K562 (cell line): ENCODE data around the gene ARHGAP31. TPM values are rescaled to one million over a fixed set of nuclear protein-coding genes. Genes with fewer than 3 reads are reported as not detected.
"Not testable (repeated sequence)": the region's sequence is repeated elsewhere in the genome, so short reads cannot be mapped to it uniquely, and the experiment has no call there.

ENCODE experiments used
- ATAC-seq: fragments of 200-7000 bp; cut with Tn5 transposase; 3 replicates; pipeline ENCODE4 v1.9.1; 2020; ENCODE audit warnings: moderate library complexity
- BruUV-seq: library from RNA; stranded (reverse); fragments of 400-500 nt; replicated peaks from 2 replicates; lab custom pipeline; 2021; lab: Mats Ljungman, UMichigan
- CTCF ChIA-PET: fragments of 300-600 bp; formaldehyde crosslinking; extraction: SDS; loops from one replicate; lab custom pipeline; 2021; ENCODE audit warnings: low intra/inter-chr PET ratio; lab: Yijun Ruan, JAX
- POLR2A ChIA-PET: fragments of 300-600, 350-650 bp; sonication (Branson Sonifier 250); formaldehyde crosslinking; extraction: SDS; loops from one replicate; lab custom pipeline; 2021; ENCODE audit warnings: antibody characterized with exemption, inconsistent platforms; lab: Yijun Ruan, JAX
- DNase-seq, 4 experiments: peaks; one replicate each; pipeline versions ENCODE4 v3.0.0 to v3.0.0-alpha.2; 2011 to 2018; ENCODE audit warnings: low spot score in 3 of 4, mixed read lengths in 3 of 4; ENCODE audit errors: extremely low read depth in 1 of 4
- FAIRE-seq: peaks from 2 replicates; lab custom pipeline; 2011; peaks lifted over from hg19 to GRCh38; lab: Jason Lieb, UNC
- H2AFZ ChIP-seq: 2 replicates; pipeline ENCODE4 v1.6.0; 2011; ENCODE audit warnings: low read depth, low read length, control low read depth, inconsistent platforms
- H3K27ac ChIP-seq: fragments of 200-600 bp; 3 replicates; pipeline ENCODE4 v1.8.0; 2011; ENCODE audit warnings: low read depth, mild to moderate bottlenecking, control low read depth, inconsistent platforms, low read length, moderate library complexity, mixed read lengths; ENCODE audit errors: extremely low read depth
- H3K27me3 ChIP-seq, 2 experiments: fragments of 300-600 bp in 1 of 2; 2 replicates in 1 of 2; 3 replicates in 1 of 2; pipeline versions ENCODE4 v1.6.0 to v1.8.0; 2011; ENCODE audit warnings: inconsistent platforms in 2 of 2, low read length in 2 of 2, mild to moderate bottlenecking in 1 of 2, mixed read lengths in 1 of 2, moderate library complexity in 1 of 2; ENCODE audit not compliant: control insufficient read depth in 2 of 2, insufficient read depth in 2 of 2
- H3K36me3 ChIP-seq: fragments of 300-600 bp; 3 replicates; pipeline ENCODE4 v1.8.0; 2011; ENCODE audit warnings: mild to moderate bottlenecking, low read length, inconsistent platforms; ENCODE audit not compliant: control insufficient read depth, insufficient read depth
- H3K4me1 ChIP-seq, 2 experiments: fragments of 200-600 bp in 1 of 2; replicated peaks in 1 of 2; 2 replicates in 1 of 2; 3 replicates in 1 of 2; pipeline versions ENCODE4 v1.5.1 to v1.8.0; 2011; ENCODE audit warnings: inconsistent platforms in 2 of 2, low read length in 2 of 2, mild to moderate bottlenecking in 1 of 2, mixed read lengths in 1 of 2, moderate library complexity in 1 of 2; ENCODE audit not compliant: control insufficient read depth in 2 of 2, insufficient read depth in 2 of 2
- H3K4me2 ChIP-seq: 2 replicates; pipeline ENCODE4 v1.6.1; 2011; ENCODE audit warnings: low read length, control low read depth, inconsistent platforms, mixed read lengths; ENCODE audit not compliant: insufficient read depth
- H3K4me3 ChIP-seq: fragments of 200-600 bp; sonication (generic), shearing (Covaris generic); 2 replicates; pipeline ENCODE4 v1.5.1; 2016; ENCODE audit warnings: control low read depth, inconsistent platforms
- H3K79me2 ChIP-seq: fragments of 200-600 bp; 3 replicates; pipeline ENCODE4 v1.8.0; 2011; ENCODE audit warnings: low read length, inconsistent platforms; ENCODE audit not compliant: control insufficient read depth, insufficient read depth
- H3K9ac ChIP-seq, 2 experiments: 2 replicates each; pipeline versions ENCODE4 v1.6.0 to v1.6.1; 2011; ENCODE audit warnings: low read depth in 2 of 2, low read length in 2 of 2, control low read depth in 1 of 2, inconsistent platforms in 1 of 2, mild to moderate bottlenecking in 1 of 2, mixed read lengths in 1 of 2; ENCODE audit not compliant: insufficient read depth in 1 of 2
- H3K9me1 ChIP-seq: one replicate; pipeline ENCODE4 v1.6.0; 2011; ENCODE audit warnings: inconsistent platforms, mild to moderate bottlenecking, low read length, moderate library complexity; ENCODE audit not compliant: control insufficient read depth, insufficient read depth
- H3K9me3 ChIP-seq: replicated peaks from 2 replicates; pipeline ENCODE4 v1.5.1; 2011; ENCODE audit warnings: low read depth, low read length, inconsistent platforms; ENCODE audit not compliant: control insufficient read depth, insufficient read depth
- H4K20me1 ChIP-seq: replicated peaks from 2 replicates; pipeline ENCODE4 v1.6.1; 2011; ENCODE audit warnings: low read length, inconsistent platforms, mixed read lengths; ENCODE audit not compliant: control insufficient read depth, insufficient read depth
- CAMTA2 ChIP-seq: fragments of 250-450 bp; sonication (Bioruptor Pico); conservative IDR thresholded peaks from 2 replicates; pipeline ENCODE4 v1.5.1; 2022
- ELF2 ChIP-seq: fragments of 250-450 bp; sonication (Bioruptor Pico); IDR thresholded peaks from 2 replicates; pipeline ENCODE4 v1.5.0; 2021; ENCODE audit warnings: mild to moderate bottlenecking
- HOXB6 ChIP-seq: fragments of 250-450 bp; sonication (Bioruptor Pico); IDR thresholded peaks from 2 replicates; pipeline ENCODE4 v1.5.1; 2022; ENCODE audit warnings: mild to moderate bottlenecking, borderline replicate concordance
- ILF3 ChIP-seq: fragments of 450-650 bp; IDR thresholded peaks from 2 replicates; pipeline ENCODE4 v1.6.1; 2018; ENCODE audit warnings: antibody characterized with exemption, mild to moderate bottlenecking, moderate library complexity, borderline replicate concordance
- MECOM ChIP-seq: fragments of 250-450 bp; sonication (Bioruptor Pico); IDR thresholded peaks from 2 replicates; pipeline ENCODE4 v1.8.0; 2022; ENCODE audit warnings: inconsistent platforms
- MED1 ChIP-seq: sonication (generic); formaldehyde crosslinking; IDR thresholded peaks from 2 replicates; pipeline ENCODE4 v1.8.1; 2023; ENCODE audit warnings: missing genetic modification reagents, borderline replicate concordance
- NR2C2 ChIP-seq, 2 experiments: fragments of 200-800 bp in 1 of 2; sonication (Bioruptor generic) in 1 of 2; sonication (generic) in 1 of 2; formaldehyde crosslinking in 1 of 2; IDR thresholded peaks; 2 replicates each; pipeline versions ENCODE4 v1.6.1 to v1.8.0; 2016 to 2022; ENCODE audit warnings: mild to moderate bottlenecking in 1 of 2, missing compliant biosample characterization in 1 of 2, missing genetic modification characterization in 1 of 2, missing genetic modification reagents in 1 of 2
- NR3C1 ChIP-seq: sonication (generic); formaldehyde crosslinking; IDR thresholded peaks from 2 replicates; pipeline ENCODE4 v1.8.1; 2022; ENCODE audit warnings: missing genetic modification reagents
- PHB ChIP-seq: fragments of 250-450 bp; sonication (Bioruptor Pico); IDR thresholded peaks from 2 replicates; pipeline ENCODE4 v1.5.0; 2021
- PHTF2 ChIP-seq: fragments of 250-450 bp; sonication (Bioruptor Pico); IDR thresholded peaks from 2 replicates; pipeline ENCODE4 v1.5.0; 2021; ENCODE audit warnings: mild to moderate bottlenecking
- SMARCC2 ChIP-seq: fragments of 450-650 bp; IDR thresholded peaks from 2 replicates; pipeline ENCODE4 v1.6.1; 2017; ENCODE audit warnings: antibody characterized with exemption, moderate library complexity, mild to moderate bottlenecking, low read depth
- STAG1 ChIP-seq: sonication (generic); formaldehyde crosslinking; IDR thresholded peaks from 2 replicates; pipeline ENCODE4 v1.5.0; 2020; ENCODE audit warnings: missing genetic modification reagents, borderline replicate concordance
- TAF9B ChIP-seq: fragments of 450-650 bp; IDR thresholded peaks from 2 replicates; pipeline ENCODE4 v1.6.1; 2018; ENCODE audit warnings: mild to moderate bottlenecking; ENCODE audit not compliant: partially characterized antibody
- TCF7 ChIP-seq: sonication (generic); IDR thresholded peaks from 2 replicates; pipeline ENCODE4 v1.6.1; 2016; ENCODE audit warnings: antibody characterized with exemption, borderline replicate concordance
- ZNF134 ChIP-seq: fragments of 250-450 bp; sonication (Bioruptor Pico); conservative IDR thresholded peaks from 2 replicates; pipeline ENCODE4 v1.4.0; 2020
- WGBS: fragments of 100-300 bp; shearing (Covaris generic); methylation state at CpG from one replicate; pipeline ENCODE4 v1.1.6; 2016; ENCODE audit warnings: low coverage, mixed read lengths; ENCODE audit not compliant: insufficient coverage; ENCODE audit errors: missing lambda C conversion rate; 5-methylcytosine and 5-hydroxymethylcytosine counted together
- in situ Hi-C: fragments of 300-500 bp; cut with MboI; formaldehyde crosslinking; loops from 4 replicates; pipeline ENCODE4 v1.15.0; 2018; ENCODE audit warnings: inconsistent platforms, mixed read lengths
- intact Hi-C: fragments of 100-400 bp; cut with micrococcal nuclease; formaldehyde crosslinking; loops from 2 replicates; pipeline ENCODE4 v1.14.2; 2022
- polyA plus RNA-seq, 8 experiments: library from polyadenylated mRNA; depleted of rRNA in 4 of 8; stranded (reverse) in 5 of 8; unstranded in 3 of 8; fragments of >200 nt; fragmentation: Nextera tagmentation in 2 of 8; fragmentation: Illumina TruSeq in 1 of 8; extraction: Ambion mirVana in 2 of 8; extraction: Trizol in 1 of 8; gene quantifications; 2 replicates each; pipeline versions ENCODE4 v1.2.1 to v1.2.3, GENCODE V29; 2011 to 2014; ENCODE audit warnings: inconsistent platforms in 1 of 8, missing spikeins in 1 of 8
- total RNA-seq, 7 experiments: library from RNA; depleted of rRNA in 6 of 7; stranded (reverse); fragments of >200 nt in 6 of 7; fragmentation: Illumina TruSeq in 2 of 7; extraction: Trizol in 2 of 7; gene quantifications; 2 replicates each; pipeline versions ENCODE4 v1.2.1 to v1.2.3, GENCODE V29; 2011 to 2021; ENCODE audit warnings: low replicate concordance in 1 of 7
- TF ChIP-seq, protein P1 (sequence below): fragments of 250-450 bp; sonication (Bioruptor Pico); IDR thresholded peaks from 2 replicates; pipeline ENCODE4 v1.5.0; 2020; ENCODE audit warnings: mild to moderate bottlenecking

ARHGAP31 gene
- total and polyA plus RNA-seq, 9 of the 15 experiments (the other 6 are each of a cell fraction or from before 2014, with no cell fraction given), result under 0.01 to 0.13 (median 0.06) TPM; not detected in 5

DNA sequence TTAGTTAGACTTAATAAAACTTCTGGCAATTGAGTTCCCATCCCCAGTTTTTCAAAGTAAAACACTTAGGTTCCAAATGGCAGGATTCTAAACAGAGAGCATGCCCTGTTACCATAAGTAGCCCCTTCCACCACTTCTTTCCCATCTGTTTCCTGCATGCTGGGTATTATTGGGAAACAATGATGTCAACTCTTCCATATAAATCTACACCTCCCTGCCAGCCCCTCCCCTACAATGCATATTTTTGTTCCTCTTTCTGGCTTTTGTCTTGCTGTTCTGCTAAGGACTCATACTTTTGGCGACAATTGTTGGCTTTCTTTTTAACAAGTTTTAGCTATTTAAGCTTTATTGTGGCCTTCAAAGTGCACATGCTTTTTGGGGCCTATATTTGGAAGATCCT is 11.1 kb downstream of the ARHGAP31 start (continued):
- TF ChIP-seq HOXB6 (no peak), PHB (CRISPR knock-in tag) (no peak)

DNA sequence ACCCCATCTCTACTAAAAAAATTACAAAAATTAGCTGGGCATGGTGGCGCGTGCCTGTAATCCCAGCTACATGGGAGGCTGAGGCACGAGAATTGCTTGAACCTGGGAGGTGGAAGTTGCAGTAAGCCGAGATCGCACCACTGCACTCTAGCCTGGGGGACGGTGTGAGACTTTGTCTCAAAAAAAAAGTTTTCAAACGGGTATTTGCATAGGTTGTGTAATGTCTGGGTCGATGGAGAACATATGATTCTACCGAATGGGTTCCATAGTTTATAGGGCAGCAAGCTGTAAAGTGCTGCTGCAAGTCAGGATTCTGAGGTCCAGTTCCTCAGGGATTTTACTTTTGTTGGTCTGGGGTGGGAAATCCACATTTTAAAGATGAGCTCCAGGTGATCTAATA is 12.2 kb downstream of the ARHGAP31 start:
- BruUV-seq, FAIRE-seq, H3K79me2 ChIP-seq, intact Hi-C loops, in situ Hi-C loops, POLR2A ChIA-PET, H3K36me3 ChIP-seq, CTCF ChIA-PET, H3K9me1 ChIP-seq, H3K4me1 ChIP-seq, H3K9ac ChIP-seq, H2AFZ ChIP-seq, H4K20me1 ChIP-seq, ATAC-seq, H3K27ac ChIP-seq, DNase-seq, H3K4me3 ChIP-seq, H3K9me3 ChIP-seq, H3K4me2 ChIP-seq: not testable (repeated sequence)
- H3K27me3 ChIP-seq, result peaks cover 2 to 11% of the 10 kb centered on the region in 2 experiments; a peak in 3 of 5 replicates
- 22% methylated on average over 7 of the region's 9 CpGs for WGBS

DNA sequence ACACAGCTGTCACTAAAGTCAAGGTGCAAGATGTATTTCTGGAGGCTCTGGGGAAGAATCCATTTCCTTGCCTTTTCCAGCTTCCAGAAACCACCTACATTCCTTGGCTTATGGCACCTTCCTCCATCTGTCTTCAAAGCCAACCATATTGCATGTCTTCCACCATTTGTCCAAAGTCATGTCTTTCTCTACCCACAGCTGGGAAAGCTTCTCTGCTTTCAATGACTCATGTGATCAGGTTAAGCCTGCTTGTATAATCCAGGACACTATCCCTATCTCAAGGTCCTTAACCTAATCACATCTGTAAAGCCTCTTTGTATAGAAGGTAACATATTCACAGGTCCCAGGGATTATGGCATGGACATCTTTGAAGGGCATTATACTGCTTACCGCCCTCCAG is 14.2 kb downstream of the ARHGAP31 start:
- DNase-seq (no peak), FAIRE-seq (no peak), ATAC-seq (no peak)
- no peak overlapping the region for H3K9ac ChIP-seq
- no peaks in the 10 kb centered on the region for H3K79me2 ChIP-seq
- no peaks in the 10 kb centered on the region for H3K36me3 ChIP-seq
- H3K9me1 ChIP-seq, result no peaks in the 10 kb centered on the region
- 38% methylated on average over 1 of the region's 1 CpG for WGBS
- no peaks in the 10 kb centered on the region for H3K9me3 ChIP-seq
- intact Hi-C loops, result no loop called here
- ChIA-PET CTCF (no interaction called here), POLR2A (interaction anchor here (0.6 kb wide), 1 partner anchor 292 kb away, joined by 4 read pairs; no protein-coding TSS in a partner anchor)
- no peak overlapping the region for H3K27ac ChIP-seq
- no peak overlapping the region for H3K4me2 ChIP-seq
- no peak overlapping the region for H2AFZ ChIP-seq
- peaks cover 0 to 3% of the 10 kb centered on the region in 2 experiments; a peak in 1 of 5 replicates for H3K4me1 ChIP-seq
- no TSS peak for BruUV-seq
- H3K27me3 ChIP-seq, result peaks cover 0 to 6% of the 10 kb centered on the region in 2 experiments; a peak in 3 of 5 replicates
- H3K4me3 ChIP-seq, result no peak overlapping the region
- in situ Hi-C loops, result no loop called here
- H4K20me1 ChIP-seq, result no peaks in the 10 kb centered on the region
- TF ChIP-seq NR3C1 (CRISPR knock-in tag), result no peak
- no peak for TF ChIP-seq CAMTA2 (CRISPR knock-in tag)
- TF ChIP-seq, protein P1, sequence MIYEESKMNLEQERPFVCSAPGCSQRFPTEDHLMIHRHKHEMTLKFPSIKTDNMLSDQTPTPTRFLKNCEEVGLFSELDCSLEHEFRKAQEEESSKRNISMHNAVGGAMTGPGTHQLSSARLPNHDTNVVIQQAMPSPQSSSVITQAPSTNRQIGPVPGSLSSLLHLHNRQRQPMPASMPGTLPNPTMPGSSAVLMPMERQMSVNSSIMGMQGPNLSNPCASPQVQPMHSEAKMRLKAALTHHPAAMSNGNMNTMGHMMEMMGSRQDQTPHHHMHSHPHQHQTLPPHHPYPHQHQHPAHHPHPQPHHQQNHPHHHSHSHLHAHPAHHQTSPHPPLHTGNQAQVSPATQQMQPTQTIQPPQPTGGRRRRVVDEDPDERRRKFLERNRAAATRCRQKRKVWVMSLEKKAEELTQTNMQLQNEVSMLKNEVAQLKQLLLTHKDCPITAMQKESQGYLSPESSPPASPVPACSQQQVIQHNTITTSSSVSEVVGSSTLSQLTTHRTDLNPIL (CRISPR knock-in tag), result no peak
- TF ChIP-seq TAF9B, result no peak
- no peak for TF ChIP-seq TCF7
- no peak for TF ChIP-seq NR2C2 (CRISPR knock-in tag; IDR thresholded peaks at IDR 0.05)
- no peak for TF ChIP-seq NR2C2 (tag; IDR thresholded peaks at IDR 0.05)
- TF ChIP-seq ZNF134 (CRISPR knock-in tag), result no peak
- no peak for TF ChIP-seq MED1
- TF ChIP-seq STAG1 (CRISPR knock-in tag), result no peak
- TF ChIP-seq SMARCC2, result no peak
- TF ChIP-seq ELF2 (CRISPR knock-in tag), result no peak
- no peak for TF ChIP-seq MECOM (CRISPR knock-in tag)
- no peak for TF ChIP-seq ILF3
- TF ChIP-seq PHTF2 (CRISPR knock-in tag), result no peak
